HG02943 (cell line): Measurements from ENCODE around the gene LTBP2.

Experiments used
- ATAC-seq: cut with Tn5 transposase; IDR thresholded peaks from one replicate; pipeline ENCODE4 v1.9.1; 2021; ENCODE audit warnings: mild to moderate bottlenecking, low read depth, moderate library complexity; ENCODE audit not compliant: unreplicated experiment

The LTBP2 gene

DNA sequence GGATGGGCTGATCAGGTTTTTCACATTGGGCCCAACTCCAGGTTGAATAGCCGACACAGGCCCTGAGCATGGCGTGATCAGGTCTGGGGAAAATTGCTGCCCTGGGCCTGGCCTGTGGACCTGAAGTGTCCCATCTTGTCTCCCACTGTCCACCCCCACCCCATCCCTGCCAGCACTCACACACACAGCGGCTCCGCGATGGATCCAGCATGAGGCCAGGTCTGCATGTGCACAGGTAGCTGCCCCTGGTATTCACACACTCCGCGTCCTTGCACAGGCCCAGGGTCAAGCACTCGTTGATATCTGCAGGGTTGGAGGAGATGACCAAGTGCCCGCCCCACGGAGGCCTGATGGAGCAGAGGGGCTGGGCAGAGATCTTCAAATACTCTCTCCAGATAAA, 79.8 kb downstream of the LTBP2 start:
- no peak for ATAC-seq

DNA sequence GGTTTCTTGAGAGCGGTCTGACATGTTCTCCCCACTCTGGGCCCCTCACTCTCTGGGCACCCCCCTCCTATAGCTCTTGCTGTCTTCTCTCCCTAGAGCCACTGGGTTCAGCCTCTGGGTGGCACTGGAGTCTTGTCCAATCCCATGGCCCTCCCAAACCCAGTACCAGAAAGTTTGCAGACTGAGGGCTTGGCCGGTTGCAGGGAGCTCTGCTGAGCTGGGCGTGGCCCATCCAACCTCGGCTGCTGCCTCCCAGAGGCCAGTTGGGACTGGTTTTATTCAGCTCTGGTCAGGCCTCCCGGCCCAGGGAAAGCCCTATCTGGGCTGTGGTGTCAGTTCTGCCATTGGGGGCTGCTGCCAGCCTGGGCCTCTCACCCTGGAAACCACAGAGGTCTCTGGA, 80.6 kb downstream of the LTBP2 start:
- ATAC-seq = no peak

DNA sequence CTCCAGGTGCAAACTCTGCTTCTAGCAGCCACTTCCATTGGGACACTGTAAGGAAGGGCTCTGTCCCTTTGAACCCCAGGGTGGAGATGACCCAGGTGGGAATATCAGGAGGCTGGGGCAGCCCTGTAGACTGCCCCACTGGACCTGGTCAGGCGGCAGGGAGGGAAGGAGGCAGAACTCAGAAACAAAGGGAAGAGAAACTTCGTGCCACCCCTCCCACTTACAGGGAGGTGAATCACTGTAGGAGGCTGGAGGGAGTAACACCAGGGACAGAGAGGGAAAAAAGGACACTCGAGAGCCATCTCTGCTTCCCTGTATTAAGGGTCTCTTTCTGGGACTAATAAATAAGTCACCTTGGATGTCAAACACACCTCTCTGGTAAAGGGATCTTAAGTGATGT, 81.0 kb downstream of the LTBP2 start:
- ATAC-seq = no peak

DNA sequence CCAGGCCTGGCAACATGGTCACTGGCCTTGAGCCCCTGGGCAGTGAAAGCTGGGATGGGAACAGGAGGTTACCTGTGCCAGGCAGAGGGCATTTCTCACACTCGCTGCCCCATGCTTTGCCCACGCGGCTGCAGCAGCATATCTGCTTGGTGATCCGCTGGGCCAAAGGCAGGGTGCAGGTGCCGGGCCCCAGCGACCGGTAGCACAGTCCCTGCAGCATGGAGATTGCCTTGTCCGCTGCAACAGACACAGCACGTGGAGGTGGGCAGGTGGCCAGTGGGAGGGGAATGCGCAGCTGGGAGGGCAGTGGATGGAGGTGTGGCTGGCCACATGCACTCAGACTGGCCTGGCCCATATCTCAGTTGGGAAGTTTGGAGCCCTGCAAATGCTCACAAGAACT, 83.2 kb downstream of the LTBP2 start:
- ATAC-seq = no peak

DNA sequence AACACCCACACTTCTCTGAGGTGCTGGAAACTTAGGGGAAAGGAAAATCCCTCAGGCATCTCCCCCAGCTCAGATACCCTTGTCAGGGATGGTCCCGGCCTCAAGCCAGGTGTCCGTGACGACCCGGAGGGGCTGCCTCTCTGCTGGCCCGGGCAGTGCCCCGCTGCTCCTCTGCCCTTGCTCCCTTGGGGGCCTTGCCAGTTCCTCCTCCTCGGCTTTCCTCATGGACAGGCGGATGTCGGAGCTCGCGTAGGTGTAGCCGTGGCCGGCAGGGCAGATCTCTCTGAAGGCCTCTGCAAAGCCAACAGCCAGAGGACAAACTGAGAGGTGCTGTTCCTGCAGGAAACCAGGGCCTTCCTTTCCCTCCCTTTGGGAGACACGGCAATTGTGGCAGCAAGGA, 83.6 kb downstream of the LTBP2 start:
- no peak for ATAC-seq

GRCh38 chr14:74527736-74528280, 84.2 kb downstream of the LTBP2 start:
- no peak for ATAC-seq

DNA sequence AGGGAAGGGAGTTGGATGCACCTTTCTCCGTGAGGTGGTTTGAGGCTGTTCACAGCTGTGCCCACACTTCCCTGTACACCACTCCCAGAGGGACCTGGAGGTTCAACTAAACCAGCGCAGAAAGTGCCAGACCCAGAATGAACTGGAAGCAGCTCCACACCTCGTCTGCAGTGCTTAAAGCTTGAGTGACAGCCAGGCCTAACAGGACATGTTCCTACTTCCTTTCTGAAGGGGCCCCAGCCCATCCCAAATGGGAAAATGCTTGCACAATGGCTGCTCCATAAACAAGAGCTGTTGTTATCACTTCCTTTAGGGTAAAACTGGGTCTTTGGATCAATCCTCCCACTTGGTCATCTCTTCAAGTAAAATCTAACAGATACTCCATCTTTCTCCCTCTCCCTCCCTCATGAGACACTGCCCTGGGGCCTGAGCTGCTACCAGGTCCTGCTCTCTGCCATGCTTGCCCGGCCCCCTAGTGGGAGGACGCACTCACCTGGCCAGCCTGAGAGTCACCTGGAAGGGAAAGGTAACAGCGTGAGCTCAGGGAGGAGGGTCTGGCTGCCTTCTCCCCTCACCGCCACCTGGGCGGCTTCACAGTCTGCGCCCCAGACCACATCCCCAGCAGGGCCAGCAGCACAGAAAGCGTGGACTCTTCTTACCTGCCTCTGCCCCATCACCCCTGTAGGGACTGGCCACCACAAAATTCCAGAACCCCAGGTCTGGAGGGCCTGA, 85.0 kb downstream of the LTBP2 start:
- ATAC-seq = no peak

GRCh38 chr14:74525361-74525851, 86.6 kb downstream of the LTBP2 start:
- no peak for ATAC-seq

DNA sequence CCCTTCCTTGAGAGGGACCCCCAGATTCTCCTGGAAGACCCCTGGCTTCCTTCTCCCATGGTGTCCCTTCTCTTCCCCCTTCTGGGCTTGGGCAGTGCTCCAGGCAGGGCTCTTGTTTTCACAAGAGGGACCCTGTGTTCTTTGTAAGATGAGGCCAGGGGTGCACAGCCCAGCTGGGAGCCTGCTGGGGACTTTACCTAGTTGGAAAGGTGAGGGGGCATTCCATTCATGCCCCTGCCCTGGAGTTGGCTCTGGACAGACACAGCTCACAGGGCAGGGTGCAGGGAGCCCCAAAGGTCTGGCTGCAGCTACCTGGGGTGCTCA, 87.3 kb downstream of the LTBP2 start:
- no peak for ATAC-seq

DNA sequence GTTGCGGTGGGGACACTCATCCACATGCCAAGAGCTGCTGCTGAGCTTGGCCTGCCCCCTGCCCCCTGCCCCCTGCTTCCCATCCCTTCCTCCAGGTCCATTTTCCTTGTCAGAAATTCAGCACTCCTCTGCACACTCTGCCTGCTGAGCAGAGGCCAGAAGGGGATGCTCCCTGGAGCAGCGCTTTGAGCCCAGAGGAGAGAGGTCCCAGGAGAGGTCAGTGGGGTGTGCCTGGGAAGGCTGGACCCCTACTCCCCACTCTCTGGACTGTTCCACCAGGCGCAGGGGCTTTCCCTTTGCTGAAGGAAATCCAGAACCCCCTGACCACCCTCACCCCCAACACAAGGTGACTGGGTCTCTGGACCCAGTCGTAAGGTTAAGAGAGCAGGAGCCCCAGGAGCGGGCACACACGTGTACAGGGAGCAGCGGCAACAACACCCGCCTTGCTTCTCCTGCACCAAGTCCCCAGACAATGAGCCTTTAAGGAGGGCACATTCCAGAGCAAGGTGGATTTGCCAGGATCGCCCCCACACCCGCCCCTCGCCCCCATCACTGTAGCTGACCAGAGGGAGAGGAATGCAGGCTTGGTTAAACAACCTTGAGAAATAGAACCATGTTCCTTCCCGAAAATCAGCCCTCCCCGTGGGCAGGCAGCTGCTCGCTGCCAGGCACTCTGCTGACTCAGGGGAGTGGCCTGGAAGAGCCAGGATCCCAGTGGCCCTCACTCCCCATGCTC, 87.8 kb downstream of the LTBP2 start:
- ATAC-seq = no peak

GRCh38 chr14:74522740-74523139, 89.3 kb downstream of the LTBP2 start:
- ATAC-seq = no peak

DNA sequence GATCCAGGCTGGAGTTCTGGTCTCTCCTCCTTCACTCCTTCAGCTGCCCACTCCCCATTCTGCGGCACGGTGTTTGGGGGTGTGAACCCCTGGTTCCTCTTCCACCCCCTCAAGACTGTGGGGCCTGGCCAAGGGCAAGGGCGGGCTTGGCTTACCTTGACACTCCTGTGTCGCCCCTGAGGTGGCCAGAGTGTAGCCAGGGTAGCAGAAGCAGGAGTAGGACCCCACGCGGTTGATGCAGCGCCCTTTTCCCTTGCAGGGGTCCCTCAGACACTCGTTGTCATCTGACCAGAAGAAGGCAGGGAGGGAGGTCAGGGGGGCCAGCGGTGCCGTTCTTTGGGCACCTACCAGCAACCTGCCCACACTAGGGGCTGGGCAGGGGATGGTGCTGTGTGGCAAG, 90.3 kb downstream of the LTBP2 start:
- no peak for ATAC-seq

DNA sequence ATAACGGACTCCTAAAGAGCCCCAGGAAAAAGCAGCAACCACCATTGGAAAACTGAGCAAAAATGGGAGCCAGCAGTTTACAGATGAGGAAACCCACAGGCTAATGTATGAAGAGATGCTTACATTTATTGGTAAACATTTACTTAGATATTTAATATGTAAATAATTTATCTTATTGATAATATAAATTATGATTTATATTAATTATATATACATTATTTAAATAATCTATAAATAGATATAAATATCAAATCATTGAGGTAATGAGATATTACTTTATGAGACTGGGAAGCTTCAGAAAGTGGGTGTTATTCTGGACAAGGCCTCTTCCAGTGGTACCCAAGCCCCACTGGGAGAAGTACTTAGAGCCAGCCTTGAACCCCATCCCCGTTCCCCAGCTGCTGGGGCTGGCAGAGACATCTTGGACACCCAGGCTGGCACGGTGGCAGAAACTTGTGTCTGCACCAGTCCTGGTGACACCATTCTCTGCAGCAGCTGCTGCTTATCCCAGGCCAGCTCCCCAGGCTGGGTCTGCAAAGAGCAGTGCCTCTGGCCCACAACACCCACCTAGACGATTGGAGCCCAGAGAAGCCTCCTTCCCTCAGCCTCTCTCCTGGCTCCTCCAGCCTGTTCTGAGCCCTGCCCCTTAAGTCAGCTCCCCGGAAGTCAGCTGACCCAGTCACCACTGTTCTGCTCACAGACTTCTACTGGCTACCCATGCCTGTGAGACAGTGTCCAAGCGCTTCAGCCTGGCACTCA, 92.5 kb downstream of the LTBP2 start:
- ATAC-seq = no peak

- ATAC-seq = no peak
Measured at GRCh38 chr14:74518221-74518620, 93.8 kb downstream of the LTBP2 start.

GRCh38 chr14:74517731-74518130, 94.3 kb downstream of the LTBP2 start:
- ATAC-seq = no peak

GRCh38 chr14:74516451-74517160, 95.4 kb downstream of the LTBP2 start:
- ATAC-seq = no peak

DNA sequence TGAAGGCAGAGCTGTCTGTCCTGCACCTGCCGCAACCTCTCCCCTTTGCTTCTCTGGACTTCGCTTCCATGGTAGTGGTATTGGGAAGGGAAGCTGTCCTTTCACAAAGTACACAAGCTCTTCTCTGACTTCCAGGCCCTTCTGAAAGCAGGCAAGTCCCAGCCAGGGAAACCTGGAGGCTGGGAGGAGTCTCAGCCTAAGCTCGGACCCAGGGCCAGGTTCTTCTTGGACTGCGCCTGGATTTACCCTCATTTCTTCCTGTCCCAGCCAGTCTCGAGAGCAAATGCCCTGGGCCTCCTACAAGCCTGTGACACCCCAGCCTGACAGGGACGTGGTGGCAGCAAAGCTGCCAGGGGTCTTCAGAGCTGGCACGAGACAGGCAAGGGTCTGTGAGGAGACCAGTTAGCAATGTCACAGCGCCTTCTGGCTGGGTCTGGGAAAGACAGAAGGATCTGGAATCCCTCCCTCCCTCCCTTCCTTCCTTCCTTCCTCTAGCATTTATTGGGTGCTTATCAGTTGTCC, 96.1 kb downstream of the LTBP2 start:
- ATAC-seq = no peak

DNA sequence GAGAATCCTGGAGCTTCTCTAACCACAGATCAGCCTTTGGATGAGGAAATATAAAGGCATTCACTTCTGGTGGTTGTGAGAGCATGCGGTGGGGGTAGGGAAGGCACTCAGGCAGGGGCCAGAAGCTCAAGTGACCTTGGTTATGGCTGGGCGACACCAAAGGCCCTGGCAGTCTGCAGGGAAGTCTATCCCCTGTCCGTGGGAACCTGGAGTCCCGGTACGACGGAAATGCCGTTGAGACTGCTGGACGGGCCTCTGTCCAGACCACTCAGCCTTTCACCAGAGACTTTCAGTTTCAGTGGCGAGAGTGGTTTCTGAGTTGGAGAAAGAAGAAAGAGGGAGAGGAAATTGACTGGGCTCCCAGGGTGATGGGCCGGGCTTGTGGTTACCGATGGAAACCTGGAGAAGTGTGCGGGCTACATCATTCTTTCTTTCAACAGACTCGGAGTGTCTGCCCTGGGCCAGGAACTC, 97.5 kb downstream of the LTBP2 start:
- no peak for ATAC-seq

DNA sequence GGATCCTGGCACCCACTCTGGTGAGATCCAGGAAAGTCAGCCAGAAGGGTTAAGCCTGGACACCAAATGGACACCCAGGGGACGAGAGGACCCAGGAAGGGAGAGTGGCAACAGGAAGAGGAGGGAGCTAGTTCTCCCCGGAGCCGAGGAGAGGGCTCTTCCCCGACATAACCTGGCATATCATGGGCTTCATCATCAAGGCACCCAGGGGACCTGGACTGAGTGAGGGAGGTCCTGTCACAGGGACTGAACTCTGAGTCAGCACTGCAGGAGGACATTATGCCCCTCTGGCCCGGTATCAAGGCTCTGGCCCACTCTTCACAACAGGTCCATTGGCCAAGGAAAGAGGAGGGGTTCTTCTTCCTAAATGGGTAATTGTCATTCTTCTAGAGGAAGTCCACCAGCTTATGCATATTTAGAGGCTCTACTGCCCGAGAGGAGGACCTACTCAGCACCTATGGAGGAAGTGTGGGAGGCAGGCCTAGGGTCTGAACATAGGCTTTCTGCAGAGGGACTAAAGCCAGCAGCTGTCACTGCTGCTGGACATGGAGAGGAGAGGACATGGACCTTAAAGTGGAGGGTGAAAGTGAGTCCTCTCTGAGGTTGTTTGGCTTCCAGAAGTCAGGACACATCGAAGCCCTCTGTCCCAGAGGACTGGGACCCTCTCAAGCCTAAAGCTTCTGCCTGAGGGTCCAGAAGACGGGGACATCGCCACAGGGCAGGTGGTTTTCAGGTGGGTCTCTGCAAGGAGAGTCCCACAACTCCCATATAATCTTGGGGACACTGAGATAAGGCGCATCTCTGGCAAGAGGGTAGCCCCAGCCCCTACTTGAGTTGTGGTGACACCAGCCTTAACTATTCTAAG, 99.8 kb downstream of the LTBP2 start:
- ATAC-seq = no peak
